Measurements from ENCODE around the gene DDX23. TPM values are rescaled to one million over a fixed set of nuclear protein-coding genes. Genes with fewer than 3 reads are reported as not detected.
"Not testable (repeated sequence)": the region's sequence is repeated elsewhere in the genome, so short reads cannot be mapped to it uniquely, and the experiment has no call there.

Gene DDX23
- total and polyA plus RNA-seq, 10 donors = 33.1 to 104 (median 83.5) TPM

GRCh38 chr12:48880647-48881046 is 28.7 kb upstream of the DDX23 start:
- no peak for DNase-seq
- no peak overlapping the region for H3K4me3 ChIP-seq
- 82 to 88% (median 83%) methylated on average over 9 of the region's 9 CpGs for WGBS, 5 donors
- no peak overlapping the region for H3K27ac ChIP-seq
- H3K27me3 ChIP-seq (replicated peaks in 1 of 7) = peaks cover 0 to 49% (median 5%) of the 10 kb centered on the region in 7 donors
- intact Hi-C loops (cut with DNase I; ENCODE audit: low total_unique reads) = no loop called here
- TF ChIP-seq POLR2AphosphoS5 (IDR thresholded peaks at IDR 0.05) (no peak), POLR2A (IDR thresholded peaks at IDR 0.05) (no peak), CTCF (IDR thresholded peaks at IDR 0.05 in 8 of 11, conservative IDR thresholded peaks at IDR 0.05 in 3 of 11) (no peak)
- no peaks in the 10 kb centered on the region for H3K9me3 ChIP-seq
- H3K4me1 ChIP-seq = peaks cover 0 to 12% (median 2%) of the 10 kb centered on the region in 6 donors
- no peaks in the 10 kb centered on the region for H3K36me3 ChIP-seq

- Histone ChIP-seq H3K36me3 (no peaks in the 10 kb centered on the region), H3K27me3 (replicated peaks in 1 of 7) (peaks cover 0 to 49% (median 5%) of the 10 kb centered on the region in 7 donors), H3K4me1 (peaks cover 0 to 12% (median 2%) of the 10 kb centered on the region in 6 donors), H3K9me3 (no peaks in the 10 kb centered on the region), H3K4me3 (no peak overlapping the region), H3K27ac (no peak overlapping the region)
- 88 to 92% (median 90%) methylated on average over 2 of the region's 2 CpGs for WGBS, 5 donors
- DNase-seq = no peak
- TF ChIP-seq CTCF (IDR thresholded peaks at IDR 0.05 in 8 of 11, conservative IDR thresholded peaks at IDR 0.05 in 3 of 11) = no peak
- no peak for TF ChIP-seq POLR2AphosphoS5 (IDR thresholded peaks at IDR 0.05)
- no peak for TF ChIP-seq POLR2A (IDR thresholded peaks at IDR 0.05)
- intact Hi-C loops (cut with DNase I; ENCODE audit: low total_unique reads) = no loop called here
These were observed 26.6 kb upstream of the DDX23 start for GRCh38 chr12:48878548-48878947.

GRCh38 chr12:48875944-48876515 is 24.1 kb upstream of the DDX23 start:
- intact Hi-C loops (cut with DNase I; ENCODE audit: low total_unique reads) = no loop called here
- H3K4me1 ChIP-seq = no peaks in the 10 kb centered on the region
- DNase-seq = no peak
- H3K27me3 ChIP-seq (replicated peaks in 1 of 7) = peaks cover 0 to 27% (median 5%) of the 10 kb centered on the region in 7 donors
- H3K36me3 ChIP-seq = no peaks in the 10 kb centered on the region
- no peaks in the 10 kb centered on the region for H3K9me3 ChIP-seq
- TF ChIP-seq POLR2A (IDR thresholded peaks at IDR 0.05) (no peak), POLR2AphosphoS5 (IDR thresholded peaks at IDR 0.05) (no peak), CTCF (IDR thresholded peaks at IDR 0.05 in 8 of 11, conservative IDR thresholded peaks at IDR 0.05 in 3 of 11) (no peak)
- WGBS, 5 donors = 65 to 93% (median 78%) methylated on average over 4 of the region's 4 CpGs
- no peak overlapping the region for H3K27ac ChIP-seq
- H3K4me3 ChIP-seq = no peak overlapping the region

GRCh38 chr12:48873534-48873933 is 21.6 kb upstream of the DDX23 start:
- H3K27me3 ChIP-seq (replicated peaks in 1 of 7); intact Hi-C loops (cut with DNase I; ENCODE audit: low total_unique reads); H3K36me3 ChIP-seq; H3K4me3 ChIP-seq; DNase-seq; H3K9me3 ChIP-seq; H3K27ac ChIP-seq; H3K4me1 ChIP-seq: not testable (repeated sequence)
- 87 to 96% (median 92%) methylated on average over 8 of the region's 8 CpGs for WGBS, 5 donors

- DNase-seq = no peak
- no peaks in the 10 kb centered on the region for H3K27me3 ChIP-seq (replicated peaks in 1 of 7)
- no peaks in the 10 kb centered on the region for H3K4me1 ChIP-seq
- H3K36me3 ChIP-seq = no peaks in the 10 kb centered on the region
- WGBS, 5 donors = 81 to 91% (median 87%) methylated on average over 4 of the region's 4 CpGs
- no peak for TF ChIP-seq CTCF (IDR thresholded peaks at IDR 0.05 in 8 of 11, conservative IDR thresholded peaks at IDR 0.05 in 3 of 11)
- no peak for TF ChIP-seq POLR2A (IDR thresholded peaks at IDR 0.05)
- no peak for TF ChIP-seq POLR2AphosphoS5 (IDR thresholded peaks at IDR 0.05)
- H3K9me3 ChIP-seq = no peaks in the 10 kb centered on the region
- intact Hi-C loops (cut with DNase I; ENCODE audit: low total_unique reads) = no loop called here
- H3K4me3 ChIP-seq = no peak overlapping the region
- H3K27ac ChIP-seq = no peak overlapping the region
These were observed 21.1 kb upstream of the DDX23 start for GRCh38 chr12:48873096-48873495.

Measured in spleen (tissue), 11 donors.